NOMO-1 treated with dmso at 0.1 percent for 144 hours (cell line): ENCODE data around the gene DYNLT2.

Experiments used
- DNase-seq: peaks from one replicate; lab custom pipeline; 2025; ENCODE audit not compliant: unreplicated experiment; lab: John Stamatoyannopoulos, UW

DYNLT2 gene

DNA sequence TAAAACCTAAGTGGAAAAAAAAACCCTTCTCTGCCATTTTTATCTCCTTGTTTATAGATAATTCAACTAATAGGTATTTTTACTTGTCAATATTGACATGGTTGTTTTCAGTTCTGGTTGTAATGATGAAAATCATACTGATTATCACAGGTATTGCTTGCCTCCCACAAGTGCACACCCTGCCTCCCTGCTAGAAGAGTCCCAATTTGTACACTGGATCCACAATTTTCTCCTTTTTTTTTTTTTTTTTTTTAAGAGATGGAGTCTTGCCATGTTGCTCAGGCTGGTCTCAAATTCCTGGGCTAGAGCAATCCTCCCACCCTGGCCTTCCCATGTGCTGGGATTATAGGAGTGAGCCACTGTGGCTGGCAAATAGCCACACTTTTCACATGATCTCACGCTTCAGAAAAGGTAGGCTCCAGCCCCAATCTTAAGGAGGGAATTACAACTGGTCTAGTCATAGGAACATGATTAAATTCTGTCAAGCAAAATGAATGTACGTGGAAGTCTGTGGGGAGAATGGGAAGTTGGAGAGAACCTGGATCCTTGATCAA, 12.3 kb downstream of the DYNLT2 start:
- DNase-seq = no peak

DNA sequence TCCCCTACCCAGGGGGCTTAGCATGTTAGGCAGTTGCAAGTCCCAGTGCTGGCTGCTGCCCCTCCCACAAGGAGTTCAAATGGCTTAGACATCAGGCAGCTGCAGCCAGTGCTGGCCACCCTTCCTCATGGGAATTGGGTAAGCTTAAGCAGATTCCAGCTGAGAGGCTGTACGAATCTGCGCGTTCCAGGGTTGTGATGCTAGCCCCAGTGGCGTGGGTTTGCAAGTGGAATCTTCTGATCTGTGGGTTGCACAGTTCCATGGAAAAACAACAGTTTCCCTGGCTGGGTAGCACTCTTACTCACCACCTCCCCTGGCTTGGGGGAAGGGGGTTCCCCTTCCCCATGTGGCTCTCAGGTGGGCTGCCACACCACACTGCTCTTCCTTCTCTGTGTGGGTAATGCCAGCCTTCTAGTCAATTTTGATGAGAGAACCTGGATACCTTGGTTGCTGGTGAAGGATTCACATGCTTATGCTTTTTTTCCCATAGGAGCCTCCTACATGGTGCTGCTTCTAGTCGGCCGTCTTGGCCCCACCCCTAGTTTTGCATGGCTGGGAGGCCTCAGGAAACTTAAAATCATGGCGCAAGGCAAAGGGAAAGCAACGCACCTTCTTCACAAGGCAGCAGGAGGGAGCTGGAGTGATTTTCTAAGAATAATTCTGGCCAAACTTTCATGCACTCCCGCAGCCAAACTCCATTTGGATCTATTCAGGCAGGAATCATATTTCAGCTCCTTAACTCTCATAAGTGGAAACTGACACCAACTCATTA, 13.0 kb downstream of the DYNLT2 start:
- DNase-seq = no peak

- DNase-seq = no peak
Measured at GRCh38 chr6:169729961-169730360, 21.4 kb downstream of the DYNLT2 start.

- no peak for DNase-seq
Measured at GRCh38 chr6:169726963-169727362, 24.4 kb downstream of the DYNLT2 start.

DNA sequence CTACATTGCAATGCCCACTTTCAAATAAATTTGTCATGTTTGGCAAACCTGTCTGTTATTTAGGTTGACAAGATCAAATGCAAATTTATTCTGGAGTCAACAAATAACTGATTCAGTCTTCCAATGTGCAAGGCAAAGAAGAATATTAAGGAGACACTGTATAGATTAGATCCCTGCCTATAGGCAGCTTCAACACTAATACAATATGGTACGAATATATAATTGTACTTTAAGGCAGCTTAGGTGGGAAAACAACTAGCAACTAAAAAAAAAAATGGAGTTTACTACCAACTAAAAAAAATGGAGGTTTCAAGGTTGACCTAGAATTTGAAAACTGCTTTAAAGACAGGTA, 25.3 kb downstream of the DYNLT2 start:
- DNase-seq = no peak

GRCh38 chr6:169725125-169726048, 26.0 kb downstream of the DYNLT2 start:
- DNase-seq = no peak

DNA sequence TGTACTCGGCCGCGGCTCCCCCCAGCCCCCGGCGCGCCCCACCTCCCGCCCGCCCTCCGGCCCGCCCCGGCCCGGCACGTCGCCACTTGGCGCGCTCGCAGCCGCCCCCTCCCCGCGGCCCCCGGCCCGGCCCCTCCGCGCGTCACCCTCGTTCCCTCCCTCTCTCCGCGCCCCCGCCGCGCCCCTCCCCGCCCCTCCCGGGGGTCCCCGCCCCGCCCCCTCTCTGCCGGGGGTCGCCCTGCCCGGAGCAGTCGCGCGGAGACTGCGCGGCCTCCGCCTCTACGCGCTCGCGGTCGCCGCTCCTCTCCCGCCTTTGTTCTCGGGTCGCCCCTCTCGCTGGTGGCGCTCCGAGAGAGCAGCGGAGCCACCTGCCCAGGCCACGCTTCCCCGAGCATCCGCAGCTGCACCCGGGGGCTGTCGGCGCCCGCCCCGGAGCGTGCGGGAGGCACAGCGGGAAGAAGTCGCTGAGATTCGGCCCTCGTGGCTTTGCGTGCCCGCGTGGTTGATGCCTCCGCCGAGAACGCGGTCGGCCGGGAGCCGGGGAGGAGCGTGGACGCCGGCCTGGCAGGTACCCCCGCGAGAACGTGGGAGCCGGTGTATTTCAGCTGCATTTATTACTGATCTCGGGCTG, 26.8 kb downstream of the DYNLT2 start, which contains the start of gene PHF10:
TSS of gene PHF10 (minus strand) at position 7 of the 631 bp plus-strand sequence. CDS start 569 bp downstream, outside the sequence.
- DNase-seq = peak; percentile 30

DNA sequence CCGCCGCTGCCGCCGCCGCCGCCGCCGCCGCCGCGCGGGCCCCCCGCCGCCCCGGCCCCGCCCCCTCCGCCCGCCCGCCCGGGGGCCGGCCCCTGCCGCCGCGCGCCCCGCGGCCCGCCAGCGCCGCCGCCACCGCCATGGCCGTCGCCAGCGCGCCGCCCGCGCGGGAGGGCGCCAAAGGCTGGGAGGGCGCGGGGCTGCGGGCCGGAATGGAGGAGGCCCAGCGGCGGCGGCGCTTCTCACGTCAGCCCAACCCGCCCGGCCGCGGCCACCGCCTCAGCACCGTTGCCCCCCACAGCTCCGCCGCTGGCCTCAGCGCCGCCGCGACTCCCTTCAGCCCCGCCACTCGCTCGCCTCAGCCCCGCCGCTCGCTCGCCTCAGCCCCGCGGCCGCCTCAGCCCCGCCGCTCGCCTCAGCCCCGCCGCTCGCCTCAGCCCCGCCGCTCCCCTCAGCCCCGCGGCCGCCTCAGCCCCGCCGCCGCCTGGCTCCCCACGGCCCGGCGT, 27.3 kb downstream of the DYNLT2 start:
- no peak for DNase-seq

DNA sequence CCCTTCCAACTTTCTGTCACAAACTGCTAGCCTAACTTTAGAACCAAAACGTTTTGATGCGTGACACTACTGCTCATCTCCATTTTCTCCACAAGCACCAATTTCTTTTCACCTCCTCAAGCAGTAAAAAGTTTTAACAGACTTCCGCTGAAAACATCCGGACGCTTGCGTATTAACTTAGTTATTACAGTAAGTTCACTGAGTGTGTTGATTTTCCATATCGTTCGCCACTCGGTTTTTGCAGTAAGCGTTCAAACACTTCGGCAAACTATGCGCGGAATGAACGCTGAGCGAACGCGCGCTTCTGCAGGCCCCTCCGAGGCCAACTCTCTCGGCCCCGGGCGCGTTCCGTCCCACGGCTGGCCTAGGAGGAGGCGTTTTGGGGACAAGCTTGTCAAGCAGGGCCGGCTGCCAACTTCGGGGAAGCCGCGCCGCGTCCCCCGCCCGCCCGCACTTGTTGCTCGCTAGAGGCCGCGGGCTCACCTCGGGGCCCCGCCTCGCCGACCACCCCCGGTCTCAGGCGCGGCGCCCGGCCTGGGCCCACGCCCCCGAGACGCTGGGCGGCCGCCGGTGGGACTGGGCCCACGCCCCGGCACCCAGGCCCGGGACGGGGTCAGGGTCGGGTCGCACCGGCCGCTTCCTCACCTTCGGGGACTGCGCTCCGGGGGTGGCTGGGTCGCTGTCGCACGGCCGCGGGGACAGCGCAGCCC, 28.0 kb downstream of the DYNLT2 start:
- no peak for DNase-seq

DNA sequence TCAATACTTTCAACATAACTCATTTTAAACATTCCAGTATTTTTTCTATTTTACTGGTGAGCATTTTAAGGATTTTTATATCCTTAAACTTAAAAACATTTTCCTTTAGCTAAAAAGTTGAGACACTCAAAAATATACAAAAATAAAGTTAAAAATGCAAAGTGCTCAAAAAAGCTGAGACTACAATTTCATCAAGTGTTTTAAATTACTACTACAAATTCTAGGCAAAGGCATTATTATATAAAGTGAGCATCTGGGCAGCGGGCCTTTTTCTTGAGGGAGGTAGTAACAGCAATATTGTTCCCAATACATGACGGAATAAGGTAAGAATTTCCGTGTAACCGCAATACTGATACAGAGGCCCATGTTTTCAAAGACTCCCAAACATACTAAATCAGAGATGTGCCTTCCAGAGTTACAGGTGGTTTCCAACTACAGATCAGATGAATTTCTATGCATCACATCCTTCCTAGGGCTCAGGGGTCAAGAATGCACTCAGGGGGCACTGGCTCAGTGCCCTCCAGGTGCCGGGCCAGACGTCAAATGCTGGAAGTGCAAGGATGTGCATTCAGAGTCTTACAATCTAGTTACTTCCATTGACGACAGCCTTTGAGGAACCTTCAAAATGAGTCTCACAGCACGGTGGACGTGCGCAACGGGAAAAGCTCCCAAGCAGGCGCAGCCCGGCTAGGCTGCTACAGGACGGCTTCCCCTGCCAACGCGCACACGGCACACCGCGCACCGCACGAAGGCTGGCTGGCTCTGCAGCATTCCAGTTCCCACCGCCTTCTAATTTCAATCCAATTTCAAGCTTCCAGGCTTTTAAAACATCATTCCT, 28.8 kb downstream of the DYNLT2 start:
- DNase-seq = peak; percentile 7

DNA sequence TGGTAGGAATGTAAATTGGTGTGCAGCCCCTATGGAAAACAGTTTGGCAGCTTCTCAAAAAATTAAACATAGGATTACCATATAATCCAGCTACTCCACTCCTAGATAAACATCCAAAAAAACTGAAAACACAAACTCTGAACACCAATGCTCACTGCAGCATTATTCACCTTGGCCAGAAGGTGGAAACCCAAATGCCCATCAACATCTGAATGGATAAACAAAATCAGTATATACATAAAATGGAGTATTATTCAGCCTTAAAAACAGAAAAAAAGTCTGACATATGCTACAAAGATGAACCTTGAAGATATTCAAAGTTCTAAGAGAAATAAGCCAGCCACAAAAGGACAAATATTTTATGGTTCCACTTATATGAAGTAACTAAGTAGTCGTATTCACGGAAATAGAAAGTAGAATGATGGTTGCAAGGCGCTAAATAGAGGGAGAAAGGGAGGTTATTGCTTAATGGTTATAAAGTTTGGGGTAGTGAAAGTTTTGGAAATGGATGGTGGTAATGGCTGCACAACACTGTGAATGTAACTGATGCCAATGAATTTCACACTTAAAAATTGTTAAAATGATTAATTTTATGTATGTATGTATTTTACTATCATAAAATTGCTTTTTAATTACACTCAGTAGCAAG, 31.0 kb downstream of the DYNLT2 start:
- DNase-seq = peak; percentile 16

DNA sequence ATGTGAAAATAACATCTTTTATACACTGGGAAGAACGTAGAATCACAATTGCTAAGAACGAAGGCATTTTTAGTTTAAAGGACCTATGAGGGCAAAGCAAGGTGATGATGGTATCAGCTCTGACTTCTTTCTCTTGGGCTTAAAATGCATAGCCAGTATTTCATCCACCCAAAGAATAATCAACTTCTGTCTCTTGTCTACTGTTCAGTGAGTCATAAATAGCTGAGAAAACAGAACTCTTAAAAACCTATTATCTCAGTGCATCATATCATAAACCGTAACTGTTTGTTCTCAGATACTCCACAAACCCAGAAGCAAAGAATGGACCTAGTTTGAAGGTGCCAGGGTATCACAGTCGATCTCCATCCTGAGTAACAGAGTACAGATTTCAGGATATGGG, 32.3 kb downstream of the DYNLT2 start:
- no peak for DNase-seq

DNA sequence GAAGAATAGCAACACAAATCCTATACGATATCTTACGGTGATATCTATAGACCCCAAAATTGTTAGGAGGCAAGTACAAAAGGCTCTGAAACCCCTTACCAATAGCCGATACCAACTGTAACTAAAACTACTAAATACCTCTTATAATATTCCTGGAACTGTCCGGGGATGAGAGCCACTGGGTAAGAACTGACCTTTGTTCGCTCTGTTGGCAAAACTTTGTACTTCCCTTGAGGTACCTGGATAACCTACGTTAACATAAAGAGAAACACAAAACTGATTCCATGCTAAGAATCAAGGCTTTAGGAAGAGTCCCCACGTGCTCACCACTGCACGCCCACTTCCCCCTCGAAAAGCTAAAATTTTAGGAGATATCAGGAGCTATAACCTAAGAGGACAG, 36.8 kb downstream of the DYNLT2 start:
- DNase-seq = no peak

DNA sequence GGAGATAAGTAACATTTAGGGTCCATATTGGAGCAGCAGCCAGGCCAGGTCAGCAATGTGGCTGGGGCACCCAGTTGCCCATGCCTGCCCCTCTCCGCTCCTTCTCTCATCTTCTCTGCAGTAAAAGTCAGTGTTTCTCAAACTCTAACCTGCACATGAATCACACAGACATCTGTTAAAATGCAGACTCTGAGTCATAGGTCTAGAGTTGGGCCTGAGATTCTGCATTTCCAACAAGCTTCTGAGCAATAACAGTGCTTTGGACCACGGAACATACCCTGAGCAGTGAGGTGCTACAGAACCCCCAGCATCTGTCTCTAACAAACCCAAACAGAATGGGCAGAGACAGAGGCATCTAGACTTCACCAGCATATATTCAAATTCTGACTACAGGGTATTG, 37.2 kb downstream of the DYNLT2 start:
- DNase-seq = no peak

- DNase-seq = no peak
Measured at GRCh38 chr6:169710009-169710408, 41.4 kb downstream of the DYNLT2 start.

- no peak for DNase-seq
Measured at GRCh38 chr6:169709293-169709692, 42.1 kb downstream of the DYNLT2 start.

- DNase-seq = no peak
Measured at GRCh38 chr6:169707772-169708171, 43.6 kb downstream of the DYNLT2 start.

DNA sequence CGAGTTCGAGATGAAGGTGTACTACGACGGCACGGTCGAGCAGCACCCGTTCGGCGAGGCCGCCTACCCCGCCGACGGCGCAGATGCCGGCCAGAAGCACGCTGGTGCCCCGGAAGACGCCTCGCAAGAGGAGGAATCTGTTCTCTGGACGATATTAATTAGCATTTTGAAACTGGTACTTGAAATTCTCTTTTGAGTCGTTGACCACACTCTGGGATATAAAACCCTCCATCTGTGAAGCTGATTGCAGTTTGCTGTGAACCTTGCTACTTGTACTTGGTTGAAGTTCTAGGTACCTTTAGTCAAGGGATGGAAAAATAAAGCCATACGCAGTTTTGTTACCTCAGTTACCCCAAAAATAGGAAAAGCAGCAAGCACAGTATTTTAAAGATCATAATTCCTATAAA, 48.5 kb downstream of the DYNLT2 start:
- no peak for DNase-seq
